Measurements from ENCODE around the gene PCDHGA1. TPM values are rescaled to one million over a fixed set of nuclear protein-coding genes. Genes with fewer than 3 reads are reported as not detected.

PCDHGA1 gene
- total RNA-seq, 1 experiment from 2014 or later = 0.63 TPM

- Histone ChIP-seq H3K9ac (ENCODE audit: extremely low read depth, insufficient read length, low read length) (peak within 1 kb of the TSS; percentile 17), H3K79me1 (ENCODE audit: insufficient read depth, low read depth, low read length, poor library complexity, severe bottlenecking) (no peaks in the 10 kb centered on the region), H3K27me3 (ENCODE audit: insufficient read depth, low read length) (peaks cover 8% of the 10 kb centered on the region; the same call in 1 of the 2 replicates), H3K56ac (ENCODE audit: insufficient read length, low read depth, low read length) (no peak within 1 kb of the TSS), H3K27ac (ENCODE audit: insufficient read length, low read depth, low read length) (no peak within 1 kb of the TSS), H3K4me2 (ENCODE audit: insufficient read depth, insufficient read length, low read length) (peak within 1 kb of the TSS; percentile 91), H3K4ac (ENCODE audit: low read depth, low read length) (no peak within 1 kb of the TSS), H3K79me2 (ENCODE audit: insufficient read depth, low read length) (no peaks in the 10 kb centered on the region; the same call in 1 of the 2 replicates), H4K8ac (replicated peaks; ENCODE audit: insufficient read length, low read depth, low read length) (no peak within 1 kb of the TSS), H3K14ac (ENCODE audit: insufficient read depth, low read length) (no peak within 1 kb of the TSS), H4K20me1 (ENCODE audit: control insufficient read depth, insufficient read depth, insufficient read length) (no peaks in the 10 kb centered on the region), H3K18ac (ENCODE audit: insufficient read length, low read depth, low read length) (no peak within 1 kb of the TSS), H2BK20ac (ENCODE audit: low read depth, low read length, poor library complexity, severe bottlenecking) (no peak within 1 kb of the TSS), H2BK120ac (ENCODE audit: low read depth, low read length, poor library complexity, severe bottlenecking) (no peak within 1 kb of the TSS), H2AK5ac (ENCODE audit: insufficient read length, low read length) (no peak within 1 kb of the TSS), H4K91ac (ENCODE audit: insufficient read length, low read depth, low read length) (no peak within 1 kb of the TSS), H3T11ph (ENCODE audit: low read length) (no peak within 1 kb of the TSS), H3K23me2 (ENCODE audit: insufficient read length, low read depth, low read length, poor library complexity, severe bottlenecking) (peaks cover 8% of the 10 kb centered on the region), H4K5ac (ENCODE audit: insufficient read length, low read depth, low read length) (no peak within 1 kb of the TSS), H2BK15ac (ENCODE audit: low read depth, low read length) (no peak within 1 kb of the TSS), H3K4me1 (ENCODE audit: insufficient read depth, low read length) (peaks cover 5% of the 10 kb centered on the region; the same call in 1 of the 2 replicates), H3K23ac (ENCODE audit: insufficient read length, low read depth, low read length) (no peak within 1 kb of the TSS), H2BK12ac (ENCODE audit: insufficient read length, low read depth, low read length) (no peak within 1 kb of the TSS), H2AFZ (ENCODE audit: low read length) (no peak within 1 kb of the TSS), H3K9me3 (ENCODE audit: control insufficient read depth, low read depth, low read length) (no peaks in the 10 kb centered on the region), H2BK5ac (ENCODE audit: insufficient read length, low read length) (no peak within 1 kb of the TSS)
- Mint-ChIP-seq H3K4me3 (peak within 1 kb of the TSS; percentile 76 to 88), H3K27ac (peak within 1 kb of the TSS; percentile 16 to 67 (median 46); a peak in 5 of 7 replicates), H3K9me3 (no peaks in the 10 kb centered on the region), H3K36me3 (ENCODE audit: insufficient read depth in 1 of 3, low read depth in 3 of 3) (peaks cover 5 to 11% (median 11%) of the 10 kb centered on the region in 3 experiments; a peak in 4 of 7 replicates), H3K4me1 (peaks cover 39 to 43% of the 10 kb centered on the region in 2 experiments), H3K27me3 (ENCODE audit: low read depth) (peaks cover 23% of the 10 kb centered on the region)
- WGBS (ENCODE audit: extremely low coverage, insufficient read length, low lambda C conversion rate) = no CpG with 5 or more reads among the region's 39 CpGs
- no peak for TF ChIP-seq CTCF (conservative IDR thresholded peaks at IDR 0.05)
- DNase-seq = peak; percentile 92
These were observed 154.5 kb downstream of the PCDHGA1 start, which contains the start of gene PCDHGC4 for GRCh38 chr5:141484641-141485311. TSS of gene PCDHGC4 (plus strand) at chr5:141485030. CDS start at chr5:141485174, 144 bp downstream.
